Measurements from ENCODE around the gene PPP2R5C. TPM values are rescaled to one million over a fixed set of nuclear protein-coding genes. Genes with fewer than 3 reads are reported as not detected.

The PPP2R5C gene
- total RNA-seq, 1 donor from 2014 or later: 202 TPM

- DNase-seq (ENCODE audit: low spot score): no peak
- intact Hi-C loops (cut with DNase I): loop anchor here (5.0 kb wide), 1 partner anchor 175 kb away; no protein-coding TSS in a partner anchor
Measured at GRCh38 chr14:101947577-101947903, 186.0 kb downstream of the PPP2R5C start.

DNA sequence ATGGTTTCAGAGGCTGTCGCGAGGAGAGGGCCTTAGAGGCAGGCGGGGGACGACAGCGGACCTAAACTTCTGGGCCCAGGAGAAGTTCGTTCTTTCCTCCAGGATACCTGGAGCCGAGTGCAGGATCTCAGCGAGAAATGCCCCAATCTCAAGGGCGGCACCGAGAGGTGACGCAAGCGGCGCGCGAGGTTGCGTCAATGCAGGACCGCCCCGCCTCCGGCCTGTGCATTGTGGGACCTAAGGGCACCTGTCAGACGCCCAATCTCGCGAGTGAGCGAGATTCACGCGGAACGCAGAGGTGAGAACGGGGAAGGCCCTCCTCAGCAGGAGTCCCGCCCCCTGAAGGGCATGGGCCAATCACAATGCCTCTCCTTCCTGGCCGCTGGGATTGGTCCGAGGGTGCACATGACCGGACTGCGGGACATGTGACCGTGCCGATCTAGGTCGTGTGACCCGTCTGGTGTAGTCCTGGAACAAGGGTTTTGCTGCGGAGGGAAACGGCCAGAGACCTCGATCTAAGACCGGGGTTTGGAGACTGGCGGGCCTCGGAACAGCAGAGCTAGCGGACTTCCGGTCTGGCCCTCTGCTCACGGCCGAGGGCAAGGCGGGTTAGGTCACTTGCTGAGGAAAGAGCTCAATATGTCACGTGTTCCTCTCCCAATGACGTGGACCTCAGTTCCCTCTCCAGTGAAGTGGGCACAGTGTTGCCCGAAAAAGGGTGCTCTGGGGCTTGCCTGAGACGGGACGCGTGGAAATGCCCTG, 186.6 kb downstream of the PPP2R5C start:
- intact Hi-C loops (cut with DNase I): loop anchor here (5.0 kb wide), 1 partner anchor 176 kb away; no protein-coding TSS in a partner anchor
- DNase-seq (ENCODE audit: low spot score): peak; percentile 100

DNA sequence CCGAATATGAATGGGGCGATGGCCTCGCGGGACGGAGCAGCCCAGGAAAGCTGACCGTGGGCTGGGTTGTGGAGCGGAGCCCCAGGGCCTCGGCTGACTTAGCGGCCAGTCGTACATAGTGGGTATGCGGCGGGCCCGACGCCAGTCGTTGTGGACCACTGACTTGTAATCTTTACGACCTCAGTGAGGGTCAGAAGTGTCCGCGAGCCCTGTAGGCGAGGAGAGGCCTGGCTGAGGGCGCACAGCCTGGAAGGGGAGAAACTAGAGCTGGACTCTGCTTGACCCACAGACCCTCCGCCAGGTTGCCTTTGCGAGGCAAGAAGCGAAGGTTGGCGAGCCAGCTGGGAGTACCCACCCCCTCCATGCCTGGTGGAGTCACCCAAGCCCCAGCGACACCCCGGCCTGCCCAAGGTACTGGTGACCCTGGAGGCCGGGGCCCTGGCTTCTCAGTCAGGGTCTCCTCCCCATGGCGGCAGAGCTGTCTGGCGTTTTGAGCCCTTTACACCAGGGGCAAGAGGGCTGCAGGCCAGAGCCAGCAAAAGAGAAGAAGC, 187.2 kb downstream of the PPP2R5C start:
- intact Hi-C loops (cut with DNase I): loop anchor here (5.0 kb wide), 1 partner anchor 176 kb away; no protein-coding TSS in a partner anchor
- peak; percentile 76 for DNase-seq (ENCODE audit: low spot score)

GRCh38 chr14:101950100-101950499, 188.6 kb downstream of the PPP2R5C start:
- peak; percentile 64 for DNase-seq (ENCODE audit: low spot score)
- intact Hi-C loops (cut with DNase I): no loop called here

GRCh38 chr14:101950516-101951215, 189.2 kb downstream of the PPP2R5C start:
- intact Hi-C loops (cut with DNase I): no loop called here
- DNase-seq (ENCODE audit: low spot score): peak; percentile 47

GRCh38 chr14:101953151-101953550, 191.6 kb downstream of the PPP2R5C start:
- intact Hi-C loops (cut with DNase I): no loop called here
- no peak for DNase-seq (ENCODE audit: low spot score)

GRCh38 chr14:101954501-101954900, 193.0 kb downstream of the PPP2R5C start:
- intact Hi-C loops (cut with DNase I): no loop called here
- DNase-seq (ENCODE audit: low spot score): no peak

DNA sequence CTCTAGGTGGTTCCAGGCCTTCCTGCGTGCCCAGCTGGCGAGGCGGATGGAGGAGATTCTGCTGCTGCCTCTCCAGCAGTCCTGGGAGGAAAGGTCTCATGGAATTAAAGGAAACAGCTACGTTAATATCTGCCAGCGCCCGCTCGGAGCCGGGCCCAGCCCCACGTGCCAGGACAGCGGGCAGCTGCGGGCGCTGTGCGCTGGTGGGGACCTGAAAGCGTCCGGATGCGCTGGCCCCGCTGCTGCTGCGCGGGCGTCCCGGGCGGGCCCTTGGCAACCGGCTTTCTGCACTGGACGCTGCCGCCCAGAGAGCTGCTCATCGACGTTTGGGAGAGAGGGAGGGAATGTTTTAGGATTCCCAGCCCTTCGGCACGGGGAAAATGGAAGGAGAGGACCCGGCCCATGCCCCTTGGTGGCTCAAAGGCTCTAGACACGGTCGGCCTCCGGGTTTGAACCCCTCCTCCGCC, 194.2 kb downstream of the PPP2R5C start:
- DNase-seq (ENCODE audit: low spot score): no peak
- intact Hi-C loops (cut with DNase I): no loop called here

DNA sequence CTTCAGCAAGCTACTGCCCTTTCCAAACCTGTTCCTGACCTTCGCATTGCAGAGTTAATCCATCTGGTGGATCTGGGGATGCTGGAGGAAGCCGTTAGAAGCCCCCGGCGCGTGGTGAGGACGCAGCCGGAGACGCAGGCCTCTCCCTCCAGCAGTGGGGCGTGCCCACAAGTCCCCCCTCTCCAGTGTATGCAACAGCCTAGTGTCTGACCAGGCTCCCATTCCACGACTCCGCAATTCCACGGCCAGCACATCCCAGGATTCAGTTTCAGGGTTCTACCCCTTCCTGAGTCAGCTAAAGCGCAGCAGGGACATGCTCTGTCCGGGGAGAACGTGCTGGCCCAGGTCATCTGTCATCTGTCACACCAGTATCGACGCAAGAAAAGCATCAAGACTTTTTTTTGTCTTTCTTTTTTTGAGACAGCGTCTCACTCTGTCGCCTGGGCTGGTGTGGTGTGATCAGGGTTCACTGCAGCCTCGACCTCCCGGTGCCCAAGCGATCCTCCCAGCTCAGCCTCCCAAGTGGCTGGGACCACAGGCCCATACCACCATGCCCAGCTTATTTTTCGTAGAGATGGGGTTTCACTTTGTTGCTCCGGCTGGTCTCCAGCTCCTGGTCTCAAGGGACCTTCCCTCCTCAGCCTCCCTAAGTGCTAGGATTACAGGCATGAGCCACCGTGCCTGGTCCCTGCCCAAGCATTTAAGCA, 194.8 kb downstream of the PPP2R5C start:
- no peak for DNase-seq (ENCODE audit: low spot score)
- intact Hi-C loops (cut with DNase I): no loop called here

DNA sequence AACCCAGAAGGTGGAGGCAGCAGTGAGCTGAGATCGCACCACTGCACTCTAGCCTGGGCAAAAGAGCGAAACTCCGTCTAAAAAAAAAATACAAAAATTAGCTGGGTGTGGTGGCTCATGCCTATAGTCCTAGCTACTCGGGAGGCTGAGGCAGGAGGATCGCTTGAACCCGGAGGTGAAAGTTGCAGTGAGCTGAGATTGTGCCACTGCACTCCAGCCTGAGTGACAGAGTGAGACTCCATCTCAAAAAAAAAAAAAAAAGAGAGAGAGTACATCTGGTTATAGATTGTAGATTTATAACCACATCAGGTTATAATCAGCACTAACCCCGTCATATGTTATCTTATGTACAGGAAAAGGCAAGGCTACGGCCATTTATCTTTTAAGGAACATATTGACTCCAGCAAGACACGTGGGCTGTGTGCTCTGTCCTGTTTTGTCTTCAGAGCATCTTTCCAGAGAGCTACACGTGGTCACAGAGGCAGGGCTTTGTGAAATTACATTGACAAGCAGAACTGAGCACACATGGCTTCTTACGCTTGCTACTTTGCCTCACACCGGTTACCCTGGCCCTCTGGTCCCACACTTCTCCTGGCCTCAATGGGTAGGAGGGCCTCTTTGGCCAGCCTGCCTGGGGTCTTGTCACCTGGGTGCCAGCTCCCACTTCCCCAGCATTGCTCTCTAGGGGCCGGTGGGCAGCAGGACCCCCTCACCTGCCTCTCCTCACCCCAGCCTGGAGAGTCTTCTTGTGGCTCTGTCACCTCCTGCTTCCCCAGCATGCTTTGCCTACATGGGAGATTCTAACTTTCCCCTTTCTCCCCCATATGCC, 196.1 kb downstream of the PPP2R5C start:
- intact Hi-C loops (cut with DNase I): no loop called here
- no peak for DNase-seq (ENCODE audit: low spot score)

DNA sequence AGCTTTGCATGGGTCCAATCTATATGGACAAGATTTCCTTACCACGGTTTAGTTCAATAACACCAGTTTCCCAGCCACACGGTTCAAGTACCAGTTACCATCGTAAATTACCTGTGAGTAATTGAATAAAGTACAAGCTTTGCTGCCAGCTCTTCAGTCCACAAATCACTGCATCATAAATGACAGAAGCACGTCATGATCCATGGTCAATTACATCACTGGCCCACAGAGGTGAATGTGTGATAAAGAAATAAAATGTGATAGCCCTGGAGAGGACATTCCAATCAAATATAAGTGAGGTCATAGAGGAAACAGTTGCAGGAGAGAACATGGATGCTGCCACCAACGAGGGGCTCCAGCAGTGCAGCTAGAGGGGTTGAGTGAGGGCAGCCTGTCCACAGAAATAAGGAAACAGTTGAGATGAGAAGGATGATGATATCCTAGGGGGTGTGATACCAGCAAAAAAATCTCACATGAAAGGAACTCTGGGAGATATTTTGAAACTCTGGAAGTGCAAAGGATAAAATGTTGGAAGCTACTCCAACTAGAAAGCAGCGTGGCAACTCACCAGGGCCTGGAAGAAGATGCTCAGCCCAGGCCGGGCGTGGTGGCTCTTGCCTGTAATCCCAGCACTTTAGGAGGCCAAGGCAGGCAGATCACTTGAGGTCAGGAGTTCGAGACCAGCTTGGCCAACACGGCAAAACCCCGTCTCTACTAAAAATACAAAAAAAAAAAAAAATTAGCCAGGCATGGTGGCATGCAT, 197.1 kb downstream of the PPP2R5C start:
- intact Hi-C loops (cut with DNase I): no loop called here
- no peak for DNase-seq (ENCODE audit: low spot score)

DNA sequence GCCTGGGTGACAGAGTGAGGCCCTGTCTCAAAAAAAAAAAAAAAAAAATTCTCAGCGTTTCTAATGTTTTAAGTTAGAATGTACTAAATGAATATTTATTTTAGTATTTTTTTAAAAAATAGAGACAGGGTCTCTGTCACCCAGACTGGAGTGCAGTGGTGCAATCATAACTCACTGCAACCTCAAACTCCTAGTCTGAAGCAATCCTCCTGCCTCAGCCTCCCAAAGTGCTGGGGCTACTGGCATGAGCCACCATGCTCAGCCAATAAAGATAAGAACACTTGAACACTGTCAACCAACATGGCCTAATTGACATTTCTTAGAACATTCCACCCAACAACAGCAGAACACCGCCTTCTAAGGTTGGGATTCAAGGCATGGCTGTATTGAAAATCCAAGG, 197.8 kb downstream of the PPP2R5C start:
- intact Hi-C loops (cut with DNase I): no loop called here
- DNase-seq (ENCODE audit: low spot score): no peak

DNA sequence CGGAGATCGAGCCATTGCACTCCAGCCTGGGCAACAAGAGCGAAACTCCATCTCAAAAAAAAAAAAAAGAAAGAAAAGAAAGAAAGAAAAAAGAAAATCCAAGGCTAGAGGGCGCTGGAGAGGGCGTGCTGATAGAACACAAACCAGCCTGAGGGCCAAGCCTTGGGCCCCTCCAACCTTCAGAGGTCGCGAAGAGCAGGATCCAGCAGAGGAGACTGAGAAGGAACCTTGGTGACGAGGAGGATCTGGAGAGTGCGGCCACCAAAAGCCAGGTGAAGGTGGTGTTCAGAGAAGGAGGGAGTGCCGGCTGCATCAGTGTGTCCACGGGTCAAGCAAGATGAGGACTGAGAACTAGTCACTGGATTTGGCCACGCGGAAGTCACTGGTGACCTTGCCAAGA, 198.7 kb downstream of the PPP2R5C start:
- intact Hi-C loops (cut with DNase I): loop anchor here (5.0 kb wide), 2 partner anchors 127 to 198 kb away; partner anchors contain the start of genes HSP90AA1 and PPP2R5C

GRCh38 chr14:101961011-101961721, 199.7 kb downstream of the PPP2R5C start:
- intact Hi-C loops (cut with DNase I): loop anchor here (5.0 kb wide), 2 partner anchors 126 to 199 kb away; partner anchors contain the start of genes HSP90AA1 and PPP2R5C
- DNase-seq (ENCODE audit: low spot score): peak; percentile 88

More for the DNA sequence above, 198.7 kb downstream of the PPP2R5C start:
- no peak for DNase-seq (ENCODE audit: low spot score)

- intact Hi-C loops (cut with DNase I): loop anchor here (5.0 kb wide), 2 partner anchors 125 to 200 kb away; partner anchors contain the start of genes HSP90AA1 and PPP2R5C
- no peak for DNase-seq (ENCODE audit: low spot score)
Measured at GRCh38 chr14:101961746-101962502, 200.4 kb downstream of the PPP2R5C start.

DNA sequence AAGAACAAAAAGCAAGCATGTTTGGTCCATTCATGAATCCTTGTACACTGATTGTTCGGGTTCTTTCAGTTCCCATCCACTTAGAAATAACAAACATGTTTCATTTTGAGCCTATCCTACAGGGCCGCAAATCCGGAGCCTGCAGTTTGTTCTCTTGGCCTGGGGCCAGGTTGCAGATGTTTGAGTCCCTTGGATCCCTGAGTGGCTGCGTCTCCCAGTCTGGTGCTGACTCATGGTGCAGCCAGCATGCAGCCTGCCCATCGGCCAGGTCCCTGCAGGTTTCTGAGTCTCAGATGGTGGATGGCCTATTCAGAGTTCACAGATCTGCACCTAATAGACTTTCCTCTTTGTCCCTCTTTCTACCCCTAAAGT, 201.0 kb downstream of the PPP2R5C start:
- DNase-seq (ENCODE audit: low spot score): no peak
- intact Hi-C loops (cut with DNase I): loop anchor here (5.0 kb wide), 2 partner anchors 125 to 200 kb away; partner anchors contain the start of genes HSP90AA1 and PPP2R5C

DNA sequence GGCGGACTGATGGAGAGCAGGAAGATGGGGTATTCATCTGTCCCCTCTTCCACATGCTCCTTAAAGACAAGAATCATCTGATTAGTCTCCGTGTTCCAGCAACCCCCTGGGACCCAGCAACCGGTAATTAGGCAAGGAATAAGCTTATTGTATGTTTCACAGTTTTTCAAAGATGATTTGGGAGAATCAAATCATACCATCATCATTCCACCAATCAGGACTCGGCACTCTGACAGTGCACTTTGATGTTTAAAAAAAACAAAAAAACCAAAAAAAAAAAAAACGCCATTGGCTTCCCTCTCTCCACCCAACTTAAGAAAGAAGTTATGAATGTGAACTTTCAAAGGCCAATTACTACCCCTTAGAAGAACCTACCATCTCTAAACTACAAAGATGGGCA, 201.5 kb downstream of the PPP2R5C start:
- no peak for DNase-seq (ENCODE audit: low spot score)
- intact Hi-C loops (cut with DNase I): loop anchor here (5.0 kb wide), 2 partner anchors 124 to 201 kb away; partner anchors contain the start of genes HSP90AA1 and PPP2R5C
